SK-N-SH (cell line): ENCODE data around the gene HLTF.

Experiments
- CHD2 ChIP-seq: fragments of 150-350 bp; IDR thresholded peaks from 2 replicates; pipeline ENCODE4 v1.6.1; 2018; ENCODE audit warnings: low read length; ENCODE audit not compliant: partially characterized antibody
- GABPA ChIP-seq: IDR thresholded peaks from 2 replicates; pipeline ENCODE4 v1.4.0; 2012; ENCODE audit warnings: low read depth, mild to moderate bottlenecking
- JUND ChIP-seq: IDR thresholded peaks from 2 replicates; pipeline ENCODE4 v1.4.0; 2012
- NFIC ChIP-seq: IDR thresholded peaks from 2 replicates; pipeline ENCODE4 v1.4.0; 2012; ENCODE audit warnings: borderline replicate concordance
- POLR2AphosphoS5 ChIP-seq: IDR thresholded peaks from 2 replicates; pipeline ENCODE4 v1.6.1; 2012; ENCODE audit warnings: low read depth, low read length
- RAD21 ChIP-seq: IDR thresholded peaks from 2 replicates; pipeline ENCODE4 v1.6.1; 2012; ENCODE audit warnings: mild to moderate bottlenecking, low read length
- RCOR1 ChIP-seq: fragments of 150-350 bp; IDR thresholded peaks from 2 replicates; pipeline ENCODE4 v1.6.1; 2017; ENCODE audit warnings: antibody characterized with exemption, low read length
- RXRA ChIP-seq: IDR thresholded peaks from 2 replicates; pipeline ENCODE4 v1.4.0; 2012; ENCODE audit warnings: low read depth, mild to moderate bottlenecking, borderline replicate concordance
- TCF12 ChIP-seq: IDR thresholded peaks from 2 replicates; pipeline ENCODE4 v1.4.0; 2012
- USF1 ChIP-seq: IDR thresholded peaks from 2 replicates; pipeline ENCODE4 v1.4.0; 2012; ENCODE audit warnings: low read depth, borderline replicate concordance
- YY1 ChIP-seq: IDR thresholded peaks from 2 replicates; pipeline ENCODE4 v1.4.0; 2012; ENCODE audit warnings: low read depth, mild to moderate bottlenecking
- TF ChIP-seq, protein P1 (sequence below): fragments of 200-600 bp; sonication (generic); IDR thresholded peaks from 2 replicates; pipeline ENCODE4 v1.6.1; 2017; ENCODE audit warnings: antibody characterized with exemption, mild to moderate bottlenecking, moderate library complexity
- TF ChIP-seq, protein P2 (sequence below): IDR thresholded peaks from 2 replicates; pipeline ENCODE4; 2012
- TF ChIP-seq, protein P3 (sequence below): IDR thresholded peaks from 2 replicates; pipeline ENCODE4 v1.4.0; 2012; ENCODE audit warnings: low read depth, borderline replicate concordance

DNA sequence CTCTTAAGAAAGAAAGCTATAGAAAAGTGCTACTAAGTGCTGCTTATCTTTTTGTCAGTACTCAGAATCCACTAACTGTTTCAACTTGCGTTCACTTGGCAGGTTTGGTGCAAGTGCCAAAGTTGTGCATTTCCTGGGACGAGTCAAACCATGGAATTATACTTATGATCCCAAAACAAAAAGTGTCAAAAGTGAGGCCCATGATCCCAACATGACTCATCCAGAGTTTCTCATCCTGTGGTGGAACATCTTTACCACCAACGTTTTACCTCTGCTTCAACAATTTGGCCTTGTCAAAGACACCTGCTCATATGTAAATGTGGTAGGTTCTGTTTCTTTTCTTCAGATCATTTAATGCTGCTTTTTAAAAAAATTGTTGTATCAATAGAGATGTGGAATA, 62.4 kb downstream of the HLTF start:
- TF ChIP-seq YY1 (no peak), CHD2 (no peak), TCF12 (no peak), GABPA (no peak), RCOR1 (no peak), JUND (no peak), POLR2AphosphoS5 (no peak), NFIC (no peak), RXRA (no peak), USF1 (no peak), RAD21 (no peak)
- TF ChIP-seq, protein P1, sequence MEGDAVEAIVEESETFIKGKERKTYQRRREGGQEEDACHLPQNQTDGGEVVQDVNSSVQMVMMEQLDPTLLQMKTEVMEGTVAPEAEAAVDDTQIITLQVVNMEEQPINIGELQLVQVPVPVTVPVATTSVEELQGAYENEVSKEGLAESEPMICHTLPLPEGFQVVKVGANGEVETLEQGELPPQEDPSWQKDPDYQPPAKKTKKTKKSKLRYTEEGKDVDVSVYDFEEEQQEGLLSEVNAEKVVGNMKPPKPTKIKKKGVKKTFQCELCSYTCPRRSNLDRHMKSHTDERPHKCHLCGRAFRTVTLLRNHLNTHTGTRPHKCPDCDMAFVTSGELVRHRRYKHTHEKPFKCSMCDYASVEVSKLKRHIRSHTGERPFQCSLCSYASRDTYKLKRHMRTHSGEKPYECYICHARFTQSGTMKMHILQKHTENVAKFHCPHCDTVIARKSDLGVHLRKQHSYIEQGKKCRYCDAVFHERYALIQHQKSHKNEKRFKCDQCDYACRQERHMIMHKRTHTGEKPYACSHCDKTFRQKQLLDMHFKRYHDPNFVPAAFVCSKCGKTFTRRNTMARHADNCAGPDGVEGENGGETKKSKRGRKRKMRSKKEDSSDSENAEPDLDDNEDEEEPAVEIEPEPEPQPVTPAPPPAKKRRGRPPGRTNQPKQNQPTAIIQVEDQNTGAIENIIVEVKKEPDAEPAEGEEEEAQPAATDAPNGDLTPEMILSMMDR, result no peak
- TF ChIP-seq, protein P2, sequence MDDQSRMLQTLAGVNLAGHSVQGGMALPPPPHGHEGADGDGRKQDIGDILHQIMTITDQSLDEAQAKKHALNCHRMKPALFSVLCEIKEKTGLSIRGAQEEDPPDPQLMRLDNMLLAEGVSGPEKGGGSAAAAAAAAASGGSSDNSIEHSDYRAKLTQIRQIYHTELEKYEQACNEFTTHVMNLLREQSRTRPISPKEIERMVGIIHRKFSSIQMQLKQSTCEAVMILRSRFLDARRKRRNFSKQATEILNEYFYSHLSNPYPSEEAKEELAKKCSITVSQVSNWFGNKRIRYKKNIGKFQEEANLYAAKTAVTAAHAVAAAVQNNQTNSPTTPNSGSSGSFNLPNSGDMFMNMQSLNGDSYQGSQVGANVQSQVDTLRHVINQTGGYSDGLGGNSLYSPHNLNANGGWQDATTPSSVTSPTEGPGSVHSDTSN, result no peak
- TF ChIP-seq, protein P3, sequence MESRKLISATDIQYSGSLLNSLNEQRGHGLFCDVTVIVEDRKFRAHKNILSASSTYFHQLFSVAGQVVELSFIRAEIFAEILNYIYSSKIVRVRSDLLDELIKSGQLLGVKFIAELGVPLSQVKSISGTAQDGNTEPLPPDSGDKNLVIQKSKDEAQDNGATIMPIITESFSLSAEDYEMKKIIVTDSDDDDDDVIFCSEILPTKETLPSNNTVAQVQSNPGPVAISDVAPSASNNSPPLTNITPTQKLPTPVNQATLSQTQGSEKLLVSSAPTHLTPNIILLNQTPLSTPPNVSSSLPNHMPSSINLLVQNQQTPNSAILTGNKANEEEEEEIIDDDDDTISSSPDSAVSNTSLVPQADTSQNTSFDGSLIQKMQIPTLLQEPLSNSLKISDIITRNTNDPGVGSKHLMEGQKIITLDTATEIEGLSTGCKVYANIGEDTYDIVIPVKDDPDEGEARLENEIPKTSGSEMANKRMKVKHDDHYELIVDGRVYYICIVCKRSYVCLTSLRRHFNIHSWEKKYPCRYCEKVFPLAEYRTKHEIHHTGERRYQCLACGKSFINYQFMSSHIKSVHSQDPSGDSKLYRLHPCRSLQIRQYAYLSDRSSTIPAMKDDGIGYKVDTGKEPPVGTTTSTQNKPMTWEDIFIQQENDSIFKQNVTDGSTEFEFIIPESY, result no peak
